Measurements from ENCODE around the gene MAN1A1. TPM values are rescaled to one million over a fixed set of nuclear protein-coding genes. Genes with fewer than 3 reads are reported as not detected.

MAN1A1 gene
- total RNA-seq, 1 experiment from 2014 or later, result 19.0 TPM

DNA sequence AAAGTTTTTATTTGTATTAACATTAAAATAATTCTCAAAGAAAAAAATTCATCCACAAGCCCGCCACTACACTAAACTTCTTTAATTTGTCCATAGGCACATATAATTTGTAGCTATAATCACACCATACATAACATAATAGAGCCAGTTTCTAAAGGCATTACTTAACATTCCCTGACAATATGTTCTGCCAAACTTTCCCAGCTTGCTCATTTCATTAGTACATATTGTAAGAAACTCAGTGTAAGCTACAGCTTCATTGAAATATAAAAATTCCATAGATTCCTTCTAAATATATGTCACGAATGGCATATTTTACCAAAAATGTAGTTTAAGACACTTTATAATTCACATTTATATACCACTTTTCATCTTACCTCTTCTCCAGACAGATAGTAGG lies 59.3 kb downstream of the MAN1A1 start:
- BruUV-seq (replicated peaks), result no TSS peak
- Histone ChIP-seq H2AFZ (ENCODE audit: low read length) (no peak overlapping the region), H3K9me3 (ENCODE audit: low read length) (no peaks in the 10 kb centered on the region), H3K27ac (ENCODE audit: low read length) (no peak overlapping the region), H3K36me3 (ENCODE audit: low read depth, low read length) (no peaks in the 10 kb centered on the region), H3K9me2 (replicated peaks; ENCODE audit: low read length) (no peaks in the 10 kb centered on the region), H3K4me1 (ENCODE audit: insufficient read depth, low read length) (no peaks in the 10 kb centered on the region), H3K4me3 (ENCODE audit: low read length) (no peak overlapping the region), H3K79me2 (ENCODE audit: low read length) (no peaks in the 10 kb centered on the region), H3F3A (ENCODE audit: low read length, unreplicated experiment) (no peaks in the 10 kb centered on the region), H3K4me2 (ENCODE audit: low read length) (no peak overlapping the region), H3K9ac (ENCODE audit: low read length) (no peak overlapping the region), H3K27me3 (ENCODE audit: low read length) (no peaks in the 10 kb centered on the region), H4K20me1 (ENCODE audit: low read length) (no peaks in the 10 kb centered on the region)
- DNase-seq, result no peak
- POLR2A ChIA-PET (ENCODE audit: unreplicated experiment), result no interaction called here
- no peak for ATAC-seq
- CTCF ChIA-PET, result interaction anchor here (0.7 kb wide), 1 partner anchor 250 kb away, joined by 3 read pairs; no protein-coding TSS in a partner anchor
- TF ChIP-seq EZH2phosphoT487 (IDR thresholded peaks at IDR 0.05; ENCODE audit: borderline replicate concordance, low read length) (no peak), EZH2 (IDR thresholded peaks at IDR 0.05; ENCODE audit: low read length, unreplicated experiment) (no peak)
- TF ChIP-seq, protein P1, sequence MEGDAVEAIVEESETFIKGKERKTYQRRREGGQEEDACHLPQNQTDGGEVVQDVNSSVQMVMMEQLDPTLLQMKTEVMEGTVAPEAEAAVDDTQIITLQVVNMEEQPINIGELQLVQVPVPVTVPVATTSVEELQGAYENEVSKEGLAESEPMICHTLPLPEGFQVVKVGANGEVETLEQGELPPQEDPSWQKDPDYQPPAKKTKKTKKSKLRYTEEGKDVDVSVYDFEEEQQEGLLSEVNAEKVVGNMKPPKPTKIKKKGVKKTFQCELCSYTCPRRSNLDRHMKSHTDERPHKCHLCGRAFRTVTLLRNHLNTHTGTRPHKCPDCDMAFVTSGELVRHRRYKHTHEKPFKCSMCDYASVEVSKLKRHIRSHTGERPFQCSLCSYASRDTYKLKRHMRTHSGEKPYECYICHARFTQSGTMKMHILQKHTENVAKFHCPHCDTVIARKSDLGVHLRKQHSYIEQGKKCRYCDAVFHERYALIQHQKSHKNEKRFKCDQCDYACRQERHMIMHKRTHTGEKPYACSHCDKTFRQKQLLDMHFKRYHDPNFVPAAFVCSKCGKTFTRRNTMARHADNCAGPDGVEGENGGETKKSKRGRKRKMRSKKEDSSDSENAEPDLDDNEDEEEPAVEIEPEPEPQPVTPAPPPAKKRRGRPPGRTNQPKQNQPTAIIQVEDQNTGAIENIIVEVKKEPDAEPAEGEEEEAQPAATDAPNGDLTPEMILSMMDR (conservative IDR thresholded peaks at IDR 0.05; ENCODE audit: low read depth, low read length), result no peak
- intact Hi-C loops (cut with micrococcal nuclease), result no loop called here

DNA sequence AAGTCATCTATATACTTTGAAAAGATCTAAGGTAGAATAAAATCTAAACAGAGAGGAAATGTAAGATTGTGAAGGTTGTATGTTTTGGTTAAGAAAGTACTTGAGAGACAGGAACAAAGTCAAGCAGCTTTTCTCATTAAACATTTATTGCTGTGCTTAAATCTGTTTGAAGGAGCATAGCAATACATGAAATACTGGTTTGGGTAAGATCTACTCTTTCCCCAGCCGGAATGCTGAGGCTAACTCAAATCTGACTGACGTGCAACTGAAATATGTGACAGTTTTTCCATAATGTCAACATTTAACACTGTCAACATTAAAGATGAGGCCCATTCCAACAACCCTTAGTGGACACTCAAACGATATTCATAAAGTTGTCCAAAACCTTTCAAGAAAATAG lies 59.9 kb downstream of the MAN1A1 start:
- no peaks in the 10 kb centered on the region for H3K79me2 ChIP-seq (ENCODE audit: low read length)
- POLR2A ChIA-PET (ENCODE audit: unreplicated experiment), result no interaction called here
- DNase-seq (no peak), ATAC-seq (no peak)
- no peak overlapping the region for H3K4me3 ChIP-seq (ENCODE audit: low read length)
- intact Hi-C loops (cut with micrococcal nuclease), result no loop called here
- H3K9me2 ChIP-seq (replicated peaks; ENCODE audit: low read length), result no peaks in the 10 kb centered on the region
- H3K27ac ChIP-seq (ENCODE audit: low read length), result no peak overlapping the region
- BruUV-seq (replicated peaks), result no TSS peak
- CTCF ChIA-PET, result interaction anchor here (0.7 kb wide), 1 partner anchor 250 kb away, joined by 3 read pairs; no protein-coding TSS in a partner anchor
- no peaks in the 10 kb centered on the region for H3K4me1 ChIP-seq (ENCODE audit: insufficient read depth, low read length)
- TF ChIP-seq EZH2phosphoT487 (IDR thresholded peaks at IDR 0.05; ENCODE audit: borderline replicate concordance, low read length), result no peak
- TF ChIP-seq EZH2 (IDR thresholded peaks at IDR 0.05; ENCODE audit: low read length, unreplicated experiment), result no peak
- TF ChIP-seq, protein P1 (conservative IDR thresholded peaks at IDR 0.05; ENCODE audit: low read depth, low read length), result no peak
- no peaks in the 10 kb centered on the region for H3K36me3 ChIP-seq (ENCODE audit: low read depth, low read length)
- H3K9me3 ChIP-seq (ENCODE audit: low read length), result no peaks in the 10 kb centered on the region
- no peak overlapping the region for H3K9ac ChIP-seq (ENCODE audit: low read length)
- H3K27me3 ChIP-seq (ENCODE audit: low read length), result no peaks in the 10 kb centered on the region
- H3K4me2 ChIP-seq (ENCODE audit: low read length), result no peak overlapping the region
- H3F3A ChIP-seq (ENCODE audit: low read length, unreplicated experiment), result no peaks in the 10 kb centered on the region
- no peak overlapping the region for H2AFZ ChIP-seq (ENCODE audit: low read length)
- H4K20me1 ChIP-seq (ENCODE audit: low read length), result no peaks in the 10 kb centered on the region

DNA sequence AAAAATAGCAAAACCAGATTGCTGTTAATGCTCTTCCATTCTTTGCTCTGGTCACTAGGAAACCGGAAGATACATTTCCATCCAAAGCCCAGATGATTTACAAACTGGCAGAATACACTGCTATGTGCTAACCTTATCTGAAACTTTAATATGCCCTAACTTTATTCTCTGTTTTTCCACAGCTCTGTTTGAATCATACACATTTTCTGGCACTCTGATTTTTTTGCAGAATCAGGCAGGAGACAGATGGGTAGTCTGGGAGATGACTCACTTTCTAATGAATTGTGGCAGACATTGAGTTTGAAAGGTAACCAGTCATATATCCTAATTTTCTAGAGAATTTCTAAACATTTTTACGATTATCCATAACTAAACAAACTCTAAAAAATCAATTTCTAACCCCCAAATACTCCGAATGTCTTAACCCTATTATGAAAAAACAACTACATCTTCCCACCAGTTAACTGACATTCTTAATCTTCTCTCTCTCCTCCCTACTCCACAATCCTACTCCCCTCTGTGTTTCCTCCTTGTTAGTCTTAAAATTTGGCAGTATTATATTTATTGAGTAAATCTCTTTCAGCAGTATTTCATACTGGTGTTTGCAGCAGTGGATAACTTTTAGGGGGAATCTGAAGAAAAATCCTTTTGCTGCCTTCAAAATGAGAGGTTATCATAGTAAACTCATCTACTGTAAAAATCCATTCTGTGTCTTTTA lies 63.5 kb downstream of the MAN1A1 start:
- Histone ChIP-seq H3K4me3 (ENCODE audit: low read length) (no peak overlapping the region), H3K4me2 (ENCODE audit: low read length) (no peak overlapping the region), H3K27me3 (ENCODE audit: low read length) (no peaks in the 10 kb centered on the region), H3F3A (ENCODE audit: low read length, unreplicated experiment) (no peaks in the 10 kb centered on the region), H3K9ac (ENCODE audit: low read length) (no peak overlapping the region), H3K4me1 (ENCODE audit: insufficient read depth, low read length) (peaks cover 4% of the 10 kb centered on the region), H3K9me2 (replicated peaks; ENCODE audit: low read length) (no peaks in the 10 kb centered on the region), H3K79me2 (ENCODE audit: low read length) (no peaks in the 10 kb centered on the region), H3K9me3 (ENCODE audit: low read length) (no peaks in the 10 kb centered on the region), H3K36me3 (ENCODE audit: low read depth, low read length) (no peaks in the 10 kb centered on the region), H4K20me1 (ENCODE audit: low read length) (no peaks in the 10 kb centered on the region), H2AFZ (ENCODE audit: low read length) (no peak overlapping the region), H3K27ac (ENCODE audit: low read length) (no peak overlapping the region)
- CTCF ChIA-PET, result no interaction called here
- TF ChIP-seq EZH2 (IDR thresholded peaks at IDR 0.05; ENCODE audit: low read length, unreplicated experiment) (no peak), EZH2phosphoT487 (IDR thresholded peaks at IDR 0.05; ENCODE audit: borderline replicate concordance, low read length) (no peak)
- TF ChIP-seq, protein P1 (conservative IDR thresholded peaks at IDR 0.05; ENCODE audit: low read depth, low read length), result no peak
- DNase-seq (no peak), ATAC-seq (no peak)
- intact Hi-C loops (cut with micrococcal nuclease), result no loop called here
- BruUV-seq (replicated peaks), result no TSS peak
- POLR2A ChIA-PET (ENCODE audit: unreplicated experiment), result no interaction called here

Measured in PC-3 (cell line).